GM12878 (cell line): ENCODE data around the gene BCL2. TPM values are rescaled to one million over a fixed set of nuclear protein-coding genes. Genes with fewer than 3 reads are reported as not detected.

Experiments used
- ATAC-seq: fragments of 200-7000 bp; cut with Tn5 transposase; 3 replicates; pipeline ENCODE4 v1.9.1; 2020; ENCODE audit warnings: mild to moderate bottlenecking, moderate library complexity
- BruUV-seq: library from RNA; stranded (reverse); fragments of 400-500 nt; replicated peaks from 2 replicates; lab custom pipeline; 2021; lab: Mats Ljungman, UMichigan
- CTCF ChIA-PET: fragments of 300-600 bp; sonication (Branson Sonifier 250); formaldehyde crosslinking; extraction: SDS; loops from one replicate; lab custom pipeline; 2021; ENCODE audit warnings: inconsistent platforms; lab: Yijun Ruan, JAX
- POLR2A ChIA-PET: fragments of 350-600 bp; formaldehyde crosslinking; extraction: SDS; loops from one replicate; lab custom pipeline; 2021; ENCODE audit warnings: inconsistent platforms; lab: Charles Lee
- RAD21 ChIA-PET: fragments of 300-600 bp; sonication (Branson Sonifier 250); formaldehyde crosslinking; loops from one replicate; lab custom pipeline; 2023; ENCODE audit warnings: antibody characterized with exemption; ENCODE audit not compliant: unreplicated experiment; lab: Charles Lee
- SMC1A ChIA-PET: fragments of 300-600 bp; sonication (Branson Sonifier 250); formaldehyde crosslinking; loops from one replicate; lab custom pipeline; 2023; ENCODE audit not compliant: unreplicated experiment, uncharacterized antibody; lab: Charles Lee
- DNase-seq: peaks from one replicate; pipeline ENCODE4 v3.0.0-alpha.2; 2011; ENCODE audit warnings: low read depth, low spot score
- FAIRE-seq: peaks from 3 replicates; lab custom pipeline; 2011; peaks lifted over from hg19 to GRCh38; lab: Jason Lieb, UNC
- H2AFZ ChIP-seq: 2 replicates; pipeline ENCODE4 v1.6.0; 2011; ENCODE audit warnings: low read depth, low read length, control low read depth; ENCODE audit not compliant: control insufficient read depth
- H3K27ac ChIP-seq: 2 replicates; pipeline ENCODE4 v1.5.1; 2011; ENCODE audit warnings: control low read depth; ENCODE audit not compliant: control insufficient read depth, insufficient read depth
- H3K27me3 ChIP-seq, 2 experiments: replicated peaks in 1 of 2; 2 replicates each; pipeline versions ENCODE4 v1.6.0 to v1.6.1; 2011; ENCODE audit warnings: low read length in 1 of 2; ENCODE audit not compliant: control insufficient read depth in 2 of 2, insufficient read depth in 2 of 2
- H3K36me3 ChIP-seq, 2 experiments: 2 replicates each; pipeline ENCODE4 v1.5.1; 2011; ENCODE audit warnings: low read length in 1 of 2; ENCODE audit not compliant: control insufficient read depth in 2 of 2, insufficient read depth in 2 of 2
- H3K4me1 ChIP-seq: 2 replicates; pipeline ENCODE4 v1.6.1; 2011; ENCODE audit warnings: mild to moderate bottlenecking, low read length, moderate library complexity, mixed read lengths; ENCODE audit not compliant: control insufficient read depth, insufficient read depth
- H3K4me2 ChIP-seq: 2 replicates; pipeline ENCODE4 v1.6.0; 2011; ENCODE audit warnings: control low read depth; ENCODE audit not compliant: control insufficient read depth, insufficient read depth
- H3K4me3 ChIP-seq: fragments of 200-600 bp; sonication (generic); 2 replicates; pipeline ENCODE4 v1.5.1; 2016
- H3K79me2 ChIP-seq: 2 replicates; pipeline ENCODE4 v1.6.0; 2011; ENCODE audit warnings: low read length; ENCODE audit not compliant: control insufficient read depth, insufficient read depth
- H3K9ac ChIP-seq: 2 replicates; pipeline ENCODE4 v1.8.0; 2011; ENCODE audit warnings: low read length, control low read depth, mixed read lengths; ENCODE audit not compliant: control insufficient read depth, insufficient read depth
- H3K9me3 ChIP-seq: replicated peaks from 3 replicates; pipeline ENCODE4 v1.5.1; 2011; ENCODE audit warnings: mild to moderate bottlenecking, low read length; ENCODE audit not compliant: control insufficient read depth, insufficient read depth
- H4K20me1 ChIP-seq: 2 replicates; pipeline ENCODE4 v1.6.0; 2011; ENCODE audit not compliant: control insufficient read depth, insufficient read depth
- EED ChIP-seq: sonication (generic); IDR thresholded peaks from 2 replicates; pipeline ENCODE4 v1.6.1; 2016; ENCODE audit warnings: antibody characterized with exemption, low read depth
- IRF4 ChIP-seq: IDR thresholded peaks from 2 replicates; pipeline ENCODE4 v1.6.1; 2011; ENCODE audit warnings: low read depth, low read length
- NFYA ChIP-seq: IDR thresholded peaks from 2 replicates; pipeline ENCODE4 v1.6.1; 2011; ENCODE audit warnings: low read depth, mild to moderate bottlenecking, low read length, improper control_type of control experiment, borderline replicate concordance
- NFYB ChIP-seq: IDR thresholded peaks from 2 replicates; pipeline ENCODE4 v1.6.1; 2011; ENCODE audit warnings: low read depth, mild to moderate bottlenecking, low read length, improper control_type of control experiment, moderate library complexity; ENCODE audit not compliant: insufficient read depth
- POLR2AphosphoS5 ChIP-seq: IDR thresholded peaks from 2 replicates; pipeline ENCODE4 v1.6.1; 2011; ENCODE audit warnings: mild to moderate bottlenecking, low read length, inconsistent platforms
- RB1 ChIP-seq: fragments of 450-650 bp; formaldehyde crosslinking; IDR thresholded peaks from 2 replicates; pipeline ENCODE4 v1.6.1; 2017; ENCODE audit warnings: mild to moderate bottlenecking, borderline replicate concordance
- RBBP5 ChIP-seq: fragments of 200-600 bp; sonication (generic); conservative IDR thresholded peaks from 2 replicates; pipeline ENCODE4 v1.6.1; 2016
- SUPT20H ChIP-seq: IDR thresholded peaks from 2 replicates; pipeline ENCODE4 v1.6.1; 2011; ENCODE audit warnings: low read depth, mild to moderate bottlenecking, low read length, moderate library complexity, borderline replicate concordance; ENCODE audit not compliant: control insufficient read depth
- USF2 ChIP-seq: IDR thresholded peaks from 2 replicates; pipeline ENCODE4 v1.6.1; 2011; ENCODE audit warnings: low read depth, low read length, improper control_type of control experiment, borderline replicate concordance
- ZSCAN29 ChIP-seq: fragments of 450-650 bp; IDR thresholded peaks from 2 replicates; pipeline ENCODE4 v1.6.1; 2017; ENCODE audit warnings: mild to moderate bottlenecking, moderate library complexity
- WGBS: methylation state at CpG from one replicate; pipeline ENCODE4 v1.1.6; 2016; ENCODE audit warnings: low lambda C conversion rate; ENCODE audit not compliant: insufficient replicate concordance, insufficient coverage; ENCODE audit errors: missing lambda C conversion rate; 5-methylcytosine and 5-hydroxymethylcytosine counted together
- in situ Hi-C: fragments of 300-500 bp; cut with MboI; formaldehyde crosslinking; loops from 9 replicates; pipeline ENCODE4 v1.14.3; 2018; ENCODE audit warnings: mixed read lengths
- intact Hi-C: fragments of 100-400 bp; cut with micrococcal nuclease; formaldehyde crosslinking; loops from one replicate; pipeline ENCODE4 v1.14.2; 2022; ENCODE audit not compliant: unreplicated experiment
- polyA plus RNA-seq, 11 experiments: library from polyadenylated mRNA; depleted of rRNA in 4 of 11; unstranded in 6 of 11; stranded (reverse) in 5 of 11; fragments of >200 nt; fragmentation: Nextera tagmentation in 4 of 11; fragmentation: Illumina TruSeq in 1 of 11; extraction: Ambion mirVana in 4 of 11; extraction: Trizol in 1 of 11; gene quantifications; 1 replicate in 1 of 11; 2 replicates in 10 of 11; pipeline versions ENCODE4 v1.2.1 to v1.2.3, GENCODE V29; 2011 to 2016; ENCODE audit warnings: inconsistent platforms in 2 of 11, missing spikeins in 2 of 11, low read depth in 1 of 11
- total RNA-seq, 4 experiments: library from RNA; depleted of rRNA in 3 of 4; stranded (reverse); fragments of >200 nt in 3 of 4; fragmentation: Illumina TruSeq in 1 of 4; extraction: Trizol in 1 of 4; gene quantifications; 2 replicates each; pipeline versions ENCODE4 v1.2.1 to v1.2.3, GENCODE V29; 2013 to 2021

Gene BCL2
- total and polyA plus RNA-seq, 10 of the 15 experiments (the other 5 are each of a cell fraction or from before 2014, with no cell fraction given) = 4.1 to 47.8 (median 19.3) TPM

GRCh38 chr18:63175264-63175663 is 144.3 kb downstream of the BCL2 start:
- no peaks in the 10 kb centered on the region for H3K36me3 ChIP-seq
- BruUV-seq = no TSS peak
- RAD21 ChIA-PET = interaction anchor here (1.1 kb wide), 1 partner anchor 9 kb away, joined by 3 read pairs; no protein-coding TSS in a partner anchor
- H3K9me3 ChIP-seq = peaks cover 11% of the 10 kb centered on the region
- in situ Hi-C loops = no loop called here
- TF ChIP-seq NFYB (no peak), SUPT20H (no peak), USF2 (no peak), IRF4 (no peak), NFYA (no peak), ZSCAN29 (no peak), EED (no peak), POLR2AphosphoS5 (no peak), RB1 (no peak), RBBP5 (no peak)
- TF ChIP-seq, all 136 proteins: peak for 0
- H3K27me3 ChIP-seq = no peaks in the 10 kb centered on the region
- H3K9ac ChIP-seq = no peak overlapping the region
- H3K79me2 ChIP-seq = peaks cover 82% of the 10 kb centered on the region
- peaks cover 52% of the 10 kb centered on the region for H3K4me1 ChIP-seq
- peak overlapping the region; percentile 53 for H3K27ac ChIP-seq
- CTCF ChIA-PET = interaction anchor here (0.8 to 2.4 kb wide), 5 partner anchors 10 to 113 kb away, joined by 3 to 12 read pairs (median 3); no protein-coding TSS in a partner anchor
- DNase-seq (no peak), FAIRE-seq (no peak), ATAC-seq (peak; percentile 61)
- SMC1A ChIA-PET = interaction anchor here (0.6 to 7.0 kb wide), 7 partner anchors 11 to 264 kb away, joined by 3 to 70 read pairs (median 3); no protein-coding TSS in a partner anchor
- no peaks in the 10 kb centered on the region for H4K20me1 ChIP-seq
- POLR2A ChIA-PET = interaction anchor here (0.8 to 1.1 kb wide), 2 partner anchors 12 to 17 kb away, joined by 4 to 6 read pairs; no protein-coding TSS in a partner anchor
- intact Hi-C loops = no loop called here
- no peak overlapping the region for H3K4me3 ChIP-seq
- no peak overlapping the region for H3K4me2 ChIP-seq
- WGBS = 70% methylated on average over 2 of the region's 2 CpGs
- H2AFZ ChIP-seq = no peak overlapping the region
